ENCODE data around the gene APOD.

Gene APOD

DNA sequence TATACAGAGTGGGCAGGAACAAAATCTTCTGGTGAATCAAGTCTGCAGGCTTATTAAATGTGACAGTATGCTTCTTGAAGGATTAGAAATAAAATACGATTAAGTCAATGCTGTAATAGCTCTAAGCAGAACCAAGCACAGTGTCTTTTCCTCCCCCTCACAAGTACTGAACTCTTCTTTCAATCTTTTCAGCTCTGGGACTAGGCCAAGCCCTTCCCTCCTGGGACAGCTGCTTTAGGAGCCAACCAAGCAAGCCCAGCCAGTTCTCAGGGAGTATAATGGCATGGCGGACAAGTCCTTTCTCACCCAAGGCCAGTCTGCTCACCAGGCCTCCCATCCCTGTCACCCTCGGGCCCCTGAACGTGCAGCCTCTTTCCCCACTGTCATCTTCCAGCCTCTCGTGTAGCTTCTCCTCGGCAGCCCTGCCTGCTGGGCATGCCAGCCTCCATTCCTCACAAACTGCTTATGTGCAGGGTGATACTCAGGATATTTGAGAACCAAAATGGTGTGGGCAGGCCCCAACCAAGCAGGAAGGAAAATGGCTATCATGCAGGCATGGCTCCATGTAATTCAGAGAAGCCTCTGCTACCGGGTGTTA, 32.3 kb downstream of the APOD start:
- FAIRE-seq = no peak

DNA sequence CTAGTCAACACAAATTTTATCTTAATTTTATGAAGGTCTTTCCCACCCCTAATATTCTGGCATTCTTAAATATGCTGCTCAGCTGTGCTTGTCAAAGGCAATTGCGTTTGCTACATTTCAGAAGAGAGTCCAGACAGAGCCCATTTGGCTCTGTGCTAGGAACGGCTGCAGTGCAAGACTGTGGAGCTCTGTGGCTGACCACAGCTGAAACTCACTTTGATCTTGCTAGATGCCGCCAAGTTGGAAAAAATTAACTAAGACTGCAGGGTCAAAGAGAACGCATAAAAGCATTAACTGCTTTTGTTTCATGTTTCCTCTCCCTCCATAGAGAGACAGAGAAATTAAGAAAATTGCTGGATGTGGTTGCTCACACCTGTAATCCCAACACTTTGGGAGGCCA, 33.0 kb downstream of the APOD start:
- no peak for FAIRE-seq

DNA sequence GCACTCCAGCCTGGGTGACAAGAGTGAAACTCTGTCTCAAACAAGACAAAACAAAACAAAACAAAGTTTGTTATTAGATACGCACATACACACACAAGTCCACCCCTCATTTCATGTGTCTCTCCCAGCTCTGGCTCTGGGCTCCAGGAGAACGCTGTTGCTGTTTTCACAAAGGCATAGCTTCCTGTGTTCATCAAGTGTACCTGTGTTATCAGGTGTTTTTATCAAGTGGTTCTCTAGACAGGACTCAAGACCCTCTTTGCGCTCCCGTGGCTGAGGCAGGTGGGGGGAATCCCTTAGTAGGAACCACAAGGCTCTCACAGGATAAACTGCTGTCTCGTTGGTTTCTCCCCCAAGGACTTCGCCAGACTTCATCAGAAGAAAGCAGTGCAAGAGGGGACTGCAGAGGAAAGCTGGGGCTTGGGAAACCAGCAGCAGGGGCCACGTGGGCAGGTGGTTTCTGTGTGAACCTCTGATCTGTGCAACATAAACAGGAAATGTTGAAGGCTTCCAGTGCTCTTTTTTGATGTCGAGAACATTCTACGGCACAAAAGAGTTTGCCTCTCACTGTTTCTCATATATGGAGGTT, 33.7 kb downstream of the APOD start:
- FAIRE-seq = no peak

DNA sequence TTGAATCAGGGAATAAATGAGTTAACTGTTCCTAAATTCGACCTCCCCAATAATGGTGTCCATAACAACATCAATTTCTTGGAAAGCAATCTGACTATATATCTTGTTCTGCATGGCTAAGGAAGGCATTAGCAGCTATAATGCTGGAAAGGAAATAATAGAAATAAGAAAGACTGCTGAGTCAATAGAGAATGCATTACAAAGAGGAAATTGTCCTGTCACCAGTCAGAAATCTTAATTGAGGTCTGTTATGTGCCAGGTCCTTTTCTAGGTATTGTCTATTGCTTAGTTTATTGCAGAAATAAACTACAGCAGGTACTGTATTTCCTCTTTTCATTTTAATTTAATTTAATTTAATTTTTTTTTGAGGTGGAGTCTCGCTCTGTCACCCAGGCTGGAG, 34.8 kb downstream of the APOD start:
- FAIRE-seq = no peak

DNA sequence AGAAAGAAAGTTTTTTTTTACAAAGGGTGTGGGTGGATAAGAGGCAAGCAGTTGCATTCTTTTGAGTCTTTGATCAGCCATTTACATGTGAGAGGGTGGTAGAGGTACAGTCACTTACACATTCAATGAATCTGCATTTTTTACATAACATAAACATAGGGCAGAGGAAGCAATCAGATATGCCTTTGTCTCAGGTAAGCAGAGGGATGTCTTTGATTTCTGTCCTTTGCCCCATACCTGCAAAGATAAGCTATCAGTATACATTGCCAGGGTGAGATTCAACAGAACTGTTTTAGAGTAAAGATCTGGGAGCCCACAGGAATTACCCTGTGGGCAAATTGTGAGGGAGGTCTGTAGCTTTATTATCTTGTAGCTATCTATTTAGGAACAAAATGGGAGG, 35.2 kb downstream of the APOD start:
- FAIRE-seq = no peak

DNA sequence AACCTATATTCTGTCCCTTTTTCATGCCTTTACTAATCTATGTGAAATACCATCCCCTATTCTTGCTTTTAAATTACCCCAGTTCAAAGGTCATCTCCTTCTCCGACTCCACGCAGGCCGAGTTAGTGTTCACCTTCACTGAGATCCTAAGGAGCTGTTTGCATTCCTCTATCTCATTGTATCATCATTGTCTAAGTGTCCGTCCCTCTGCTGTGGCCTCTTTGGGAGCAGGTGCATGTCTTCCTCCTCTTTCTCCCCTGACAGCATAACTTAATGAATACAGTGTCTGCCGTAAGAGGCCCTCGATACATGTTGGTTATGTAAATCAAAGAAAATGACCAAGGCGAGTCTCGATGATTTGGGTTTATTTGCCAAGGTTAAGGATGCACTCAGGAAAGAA, 35.7 kb downstream of the APOD start:
- FAIRE-seq = no peak

DNA sequence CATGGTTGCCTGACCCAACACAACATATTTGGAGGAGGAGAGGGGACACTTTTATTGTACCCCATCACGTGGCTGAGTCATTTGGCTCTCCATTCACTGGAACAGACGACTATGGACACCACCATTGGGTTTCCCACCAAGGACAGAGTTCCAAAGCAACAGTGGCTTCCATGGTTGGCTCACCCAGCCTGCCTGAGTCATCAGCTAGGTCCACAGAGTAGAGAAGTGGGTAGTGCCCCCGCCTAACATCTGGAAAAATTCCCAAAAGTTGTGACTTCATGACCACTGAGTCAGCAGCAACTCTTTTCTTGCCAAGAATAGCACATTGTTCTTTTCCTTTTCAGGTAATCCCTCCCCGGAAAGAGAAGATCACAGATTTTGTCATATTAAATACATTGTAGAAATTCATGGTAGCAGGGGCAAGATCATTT, 37.6 kb downstream of the APOD start:
- no peak for FAIRE-seq

DNA sequence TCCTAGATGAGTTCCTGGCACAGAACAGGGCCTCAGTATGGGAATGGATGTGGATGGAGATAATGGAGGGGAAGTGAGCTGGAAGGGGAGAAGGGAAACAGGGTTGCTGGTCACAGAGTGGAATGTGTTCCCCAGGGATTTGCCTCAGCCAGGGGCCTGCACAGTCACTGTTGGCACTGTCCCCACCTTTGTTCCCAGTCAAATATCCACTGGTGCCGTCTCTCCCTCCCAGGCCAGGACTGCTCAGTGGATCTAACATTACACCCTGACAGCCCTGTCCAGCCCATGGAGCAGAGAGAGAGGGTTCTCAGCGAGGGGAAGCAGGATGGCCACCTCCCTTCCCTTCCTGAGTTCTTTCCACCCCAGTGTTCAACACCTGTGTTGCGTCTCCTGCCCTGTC, 39.1 kb downstream of the APOD start:
- no peak for FAIRE-seq

DNA sequence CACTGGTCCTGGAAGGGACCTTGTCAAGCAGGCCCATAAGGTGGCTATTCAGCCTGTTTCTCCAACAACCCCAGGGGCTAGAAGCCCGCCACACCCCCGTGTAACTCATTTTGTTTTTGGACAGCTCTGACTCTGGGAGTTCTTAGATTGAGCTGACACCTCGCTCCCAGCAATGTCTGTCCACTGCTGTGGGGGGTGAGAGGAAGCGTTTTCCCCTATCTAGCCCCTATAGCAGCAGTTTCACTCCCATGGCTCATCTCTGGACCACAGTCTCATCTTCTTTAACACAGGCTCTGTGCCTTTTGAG, 39.6 kb downstream of the APOD start:
- FAIRE-seq = no peak

DNA sequence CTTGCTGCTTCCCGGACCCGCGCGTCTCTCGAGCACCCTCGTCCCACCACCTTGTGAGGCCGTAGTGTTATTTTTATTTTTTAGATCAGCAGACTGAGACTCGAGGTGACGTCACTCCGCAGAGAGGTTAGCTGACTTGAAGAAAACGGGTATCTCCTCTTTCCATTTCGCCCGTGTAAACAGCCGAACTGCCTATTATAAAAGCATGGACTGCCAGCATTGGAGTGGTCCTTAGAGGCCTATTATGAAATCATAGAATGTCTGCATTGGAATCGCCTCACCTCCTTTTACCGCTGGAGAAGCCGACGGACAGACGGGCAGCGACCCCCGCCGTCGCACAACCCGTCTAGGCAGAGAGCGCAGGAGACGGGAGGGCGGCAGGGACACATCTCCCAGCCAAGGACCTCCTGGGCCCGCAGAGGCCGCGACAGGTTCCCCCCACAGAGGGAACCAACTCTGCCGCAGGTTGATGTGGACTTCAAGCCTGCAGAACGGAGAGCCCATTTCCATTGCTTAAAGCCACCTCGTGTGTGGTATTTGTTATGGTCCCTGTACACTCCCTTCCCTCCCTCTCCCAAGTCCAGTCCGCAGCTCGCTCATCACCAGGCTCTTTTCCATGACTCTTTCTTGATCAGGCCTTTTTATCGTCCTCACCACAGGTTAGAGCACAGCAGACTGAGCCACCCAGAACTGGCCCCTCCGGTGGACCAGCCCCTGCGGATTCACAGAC, 40.1 kb downstream of the APOD start:
- FAIRE-seq = no peak

DNA sequence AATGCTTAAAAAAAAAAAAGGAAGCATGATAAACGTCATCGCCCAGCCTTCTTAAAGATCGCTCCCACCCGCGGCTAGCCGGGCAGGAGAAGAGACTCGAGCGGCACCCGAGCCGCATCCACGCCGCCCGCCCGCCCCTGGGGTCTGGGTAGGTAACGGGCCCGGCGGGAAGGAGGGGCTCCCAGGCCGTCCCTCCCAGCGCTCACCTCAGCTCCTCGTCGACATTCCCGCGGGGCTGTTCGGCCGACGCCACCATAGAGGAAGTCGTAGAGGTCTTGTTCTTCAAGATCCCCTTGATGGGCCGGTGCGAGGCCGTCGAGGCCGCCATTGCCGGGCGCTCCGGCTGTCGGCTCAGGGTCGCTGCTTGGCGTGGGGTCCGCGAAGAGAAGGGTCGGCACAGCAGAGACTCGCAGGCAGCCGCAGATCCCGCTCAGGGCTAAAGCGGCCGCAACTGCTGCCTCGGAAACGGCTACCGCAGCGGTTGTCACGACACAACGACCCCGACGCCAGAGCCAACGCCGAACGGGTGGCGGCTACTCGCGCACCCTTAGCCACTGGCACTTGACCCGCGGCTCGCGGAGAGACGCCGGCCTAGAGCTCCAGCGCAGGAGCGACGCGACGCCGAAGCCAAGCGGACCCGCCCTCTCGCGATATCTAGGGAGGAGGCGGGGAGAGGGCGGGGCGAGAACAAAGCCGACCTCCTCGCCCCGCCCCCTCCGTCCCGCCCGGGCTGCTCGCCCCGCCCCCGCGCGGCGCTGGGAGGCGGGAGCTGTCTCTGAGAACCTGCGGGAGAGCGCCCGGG, 40.8 kb downstream of the APOD start, which contains the start of gene PPP1R2:
Gene PPP1R2 (minus strand): TSS at position 628 of the 802 bp plus-strand sequence. CDS start 300 bp downstream, at position 328.
- no peak for FAIRE-seq

DNA sequence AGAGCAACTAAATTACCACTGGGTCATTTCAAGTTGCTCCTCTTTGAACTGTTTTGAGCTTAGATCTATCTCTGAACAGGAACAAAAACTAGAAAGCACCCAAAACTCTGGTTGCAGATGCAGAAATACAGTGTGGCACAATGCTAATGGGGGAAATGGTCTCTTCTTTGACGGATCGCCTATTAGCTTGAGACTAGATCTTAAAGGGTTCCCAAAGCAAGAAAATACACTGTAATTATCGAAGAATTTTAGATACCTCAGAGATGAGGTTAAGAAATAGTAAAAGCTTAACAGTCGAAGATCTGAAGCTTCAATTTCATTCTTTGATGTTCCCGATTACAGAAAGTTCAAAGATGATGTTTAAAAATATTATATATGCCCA, 41.4 kb downstream of the APOD start:
- FAIRE-seq = no peak

DNA sequence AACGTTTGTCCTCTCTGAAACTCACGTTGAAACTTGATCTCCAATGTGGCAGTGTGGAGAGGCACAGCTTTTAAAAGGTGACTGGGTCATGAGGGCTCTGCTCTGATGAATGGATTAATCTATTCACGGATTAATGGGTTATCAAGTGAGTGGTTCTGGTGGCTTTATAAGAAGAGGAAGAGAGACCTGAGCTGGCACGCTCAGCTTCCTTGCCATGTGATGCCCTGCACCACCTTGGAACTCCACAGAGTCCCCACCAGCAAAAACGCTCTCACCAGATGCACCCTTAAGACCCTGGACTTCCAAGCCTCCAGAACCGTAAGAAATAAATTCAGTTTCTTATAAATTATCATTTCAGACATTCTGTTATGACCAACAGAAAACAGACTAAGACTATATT, 43.2 kb downstream of the APOD start:
- FAIRE-seq = no peak

DNA sequence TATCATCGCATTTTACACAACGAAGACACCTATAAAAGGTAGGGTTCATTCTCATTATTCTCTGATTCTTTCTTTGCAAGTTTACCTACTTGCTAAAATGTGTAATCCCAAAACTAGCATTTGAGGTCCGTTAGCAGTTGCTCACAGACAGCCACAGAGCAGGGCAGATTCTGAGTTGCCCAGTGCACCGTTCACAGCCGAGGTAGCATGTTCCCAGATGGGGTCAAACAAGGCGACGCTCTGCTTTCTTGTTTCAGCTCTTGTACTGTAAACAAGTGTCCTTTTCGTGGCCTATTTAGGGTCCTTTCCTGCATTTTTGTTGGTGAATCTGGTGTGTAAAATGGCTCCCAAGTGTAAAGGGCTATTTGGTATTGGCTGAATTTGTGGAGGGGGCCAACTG, 43.7 kb downstream of the APOD start:
- FAIRE-seq = no peak

DNA sequence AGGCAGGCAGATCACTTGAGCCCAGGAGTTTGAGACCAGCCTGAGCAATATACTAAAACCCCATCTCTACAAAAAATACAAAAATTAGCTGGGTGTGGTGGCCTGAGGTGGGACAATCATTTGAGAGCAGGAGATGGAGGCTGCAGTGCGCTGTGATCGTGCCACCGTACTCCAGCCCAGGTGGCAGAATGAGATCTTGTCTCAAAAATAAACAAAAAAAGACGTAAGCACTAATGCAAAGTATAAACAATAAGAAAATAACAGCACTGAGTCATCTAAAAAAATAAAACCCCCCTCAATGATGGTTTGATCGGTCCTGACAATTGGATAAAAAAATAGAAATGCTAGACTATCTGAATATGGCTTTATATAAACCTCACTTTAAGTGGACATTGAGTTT, 44.3 kb downstream of the APOD start:
- FAIRE-seq = no peak

DNA sequence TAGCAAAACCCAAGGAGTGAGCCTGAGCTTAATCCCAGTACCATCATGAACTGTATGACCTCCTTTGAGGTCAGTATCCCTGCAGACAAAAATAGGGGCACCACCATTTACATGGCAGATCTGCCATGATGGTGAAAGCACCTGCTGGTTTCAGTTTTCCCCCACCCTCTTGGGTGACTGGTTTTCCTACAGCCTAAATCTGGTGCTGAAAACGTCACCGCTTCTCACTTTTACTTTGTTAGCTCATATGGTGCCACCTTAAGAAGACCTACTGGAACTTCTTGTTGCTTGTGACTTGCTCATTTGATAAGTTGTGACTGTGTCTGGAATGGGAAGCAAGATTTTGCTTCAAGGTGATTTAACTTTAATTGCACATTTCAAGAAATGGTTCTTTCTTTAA, 45.7 kb downstream of the APOD start:
- no peak for FAIRE-seq

DNA sequence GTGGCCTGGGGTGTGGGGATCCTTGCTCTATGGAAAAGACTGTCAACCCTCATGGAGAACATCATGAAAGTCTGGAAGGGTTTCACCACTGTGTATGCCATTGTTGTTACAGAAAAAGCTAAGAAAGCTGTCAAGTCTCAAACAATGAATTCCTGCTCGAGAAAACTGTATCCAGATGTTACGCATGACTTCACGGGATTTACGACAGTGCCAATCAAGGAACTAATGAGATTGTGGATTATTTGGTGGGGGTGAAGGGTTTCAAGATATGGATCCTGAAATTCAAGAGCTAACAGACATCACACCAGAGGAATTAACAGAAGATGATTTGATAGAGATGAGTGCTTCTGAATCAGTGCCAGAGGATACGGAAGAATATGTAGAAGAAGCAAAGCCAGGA, 48.4 kb downstream of the APOD start:
- FAIRE-seq = no peak

DNA sequence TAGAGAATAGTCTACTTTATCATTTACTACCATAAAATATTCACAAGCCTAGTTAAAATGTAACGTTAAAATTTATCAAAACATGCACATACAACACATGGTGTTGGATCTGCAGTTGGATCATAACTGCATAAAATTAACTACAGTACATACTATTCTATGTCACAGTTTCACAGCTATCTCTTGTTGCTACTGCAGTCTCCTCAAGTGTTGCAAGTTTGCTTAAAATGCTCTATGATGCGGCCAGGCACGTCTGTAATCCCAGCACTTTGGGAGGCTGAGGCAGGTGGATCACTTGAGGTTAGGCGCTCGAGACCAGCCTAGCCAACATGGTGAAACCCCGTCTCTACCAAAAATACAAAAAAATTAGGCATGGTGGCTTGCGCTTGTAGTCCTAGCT, 50.9 kb downstream of the APOD start:
- FAIRE-seq = no peak

DNA sequence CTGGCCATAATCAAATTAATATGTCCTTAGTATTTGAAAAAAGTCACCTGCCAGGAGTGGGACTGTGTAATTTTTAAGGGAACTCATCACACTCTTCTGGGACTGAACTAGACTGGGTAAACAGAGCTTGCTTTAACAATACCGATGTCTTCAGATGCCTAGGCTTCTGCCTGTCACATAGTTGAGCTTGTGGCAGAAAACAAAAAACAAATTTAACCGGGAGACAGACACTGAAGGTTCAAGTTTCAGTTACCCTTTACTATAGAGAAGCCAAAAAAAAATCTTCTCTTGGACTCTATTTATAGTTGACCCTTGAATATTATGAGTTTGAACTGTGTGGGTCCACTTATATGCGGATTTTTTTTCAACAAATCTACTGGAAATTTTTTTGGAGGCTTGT, 51.4 kb downstream of the APOD start:
- no peak for FAIRE-seq

DNA sequence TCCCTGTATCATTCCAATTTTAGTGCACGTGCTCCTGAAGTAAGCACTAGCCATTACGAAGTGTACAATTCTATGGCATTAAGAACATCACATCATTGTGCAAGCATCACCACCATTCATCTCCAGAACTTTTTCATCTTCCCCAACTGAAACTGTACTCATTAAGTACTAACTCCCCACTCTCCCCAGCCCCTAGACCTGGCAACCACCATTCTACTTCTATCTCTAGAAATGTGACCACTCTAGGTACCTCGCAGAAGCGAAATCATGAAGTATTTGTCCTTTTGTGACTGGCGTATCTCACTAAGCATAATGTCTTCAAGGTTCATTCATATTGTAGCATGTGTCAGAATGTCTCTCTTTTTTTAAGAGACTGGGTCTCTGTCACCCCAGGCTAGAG, 52.1 kb downstream of the APOD start:
- FAIRE-seq = no peak

DNA sequence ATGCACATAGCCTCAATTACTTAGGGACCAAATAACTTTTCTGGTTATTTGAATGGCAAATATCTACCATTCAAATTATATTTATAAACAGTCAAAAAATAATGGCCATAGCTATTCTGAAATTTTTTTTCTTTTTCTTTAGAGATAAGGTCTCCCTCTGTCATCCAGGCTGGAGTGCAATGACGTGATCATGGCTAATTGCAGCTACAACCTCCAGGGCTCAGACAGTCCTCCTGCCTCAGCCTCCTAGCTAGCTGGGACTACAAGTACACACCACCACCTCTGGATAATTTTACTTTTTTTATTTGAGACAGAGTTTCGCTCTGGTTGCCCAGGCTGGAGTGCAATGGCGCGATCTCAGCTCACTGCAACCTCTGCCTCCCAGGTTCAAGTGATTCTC, 57.2 kb downstream of the APOD start:
- FAIRE-seq = no peak

DNA sequence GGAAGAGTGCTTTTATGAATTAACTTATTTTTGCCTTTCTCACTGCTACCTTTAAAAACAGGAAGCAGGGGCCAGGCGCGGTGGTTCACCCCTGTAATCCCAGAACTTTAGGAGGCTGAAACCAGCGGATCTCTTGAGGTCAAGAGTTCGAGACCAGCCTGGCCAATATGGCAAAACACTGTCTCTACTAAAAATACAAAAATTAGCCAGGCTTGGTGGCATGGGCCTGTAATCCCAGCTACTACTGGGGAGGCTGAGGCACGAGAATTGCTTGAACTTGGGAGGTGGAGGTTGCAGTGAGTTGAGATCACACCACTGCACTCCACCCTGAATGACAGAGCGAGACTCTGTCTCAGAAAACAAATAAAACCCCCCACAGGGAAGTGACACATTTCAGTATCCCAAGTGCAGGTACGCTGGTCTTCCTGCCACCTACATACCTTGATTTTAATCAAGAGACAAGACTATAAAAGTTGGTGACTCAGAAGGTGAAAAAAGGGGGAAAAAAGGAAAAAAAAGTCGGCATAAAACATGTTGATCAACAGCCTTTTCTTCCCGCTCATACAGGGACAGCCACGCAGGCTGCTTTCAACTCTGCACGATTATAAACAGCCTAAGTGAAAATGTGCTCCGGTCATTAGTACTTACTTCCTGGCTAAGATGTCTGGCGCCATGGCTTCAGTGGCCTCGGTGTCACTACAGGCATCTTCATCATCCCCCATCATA, 59.4 kb downstream of the APOD start:
- no peak for FAIRE-seq
